Raji (cell line): ENCODE data around the gene FLNC.

Source experiments
- POLR2A ChIP-seq: IDR thresholded peaks from 2 replicates; pipeline ENCODE4 v1.6.1; 2011; ENCODE audit warnings: low read depth, low read length, control low read depth; ENCODE audit not compliant: insufficient read depth

Gene FLNC

GRCh38 chr7:128830231-128831177, at the start of gene FLNC:
Gene FLNC (plus strand): TSS chr7:128830406. CDS start chr7:128830638, 232 bp downstream.
- TF ChIP-seq POLR2A: no peak

GRCh38 chr7:128781126-128781525, 49.1 kb upstream of the FLNC start:
- TF ChIP-seq POLR2A: no peak

- TF ChIP-seq POLR2A: no peak
Observed at GRCh38 chr7:128781851-128782250, 48.4 kb upstream of the FLNC start.

- TF ChIP-seq POLR2A: no peak
Observed at GRCh38 chr7:128783143-128783861, 46.9 kb upstream of the FLNC start.

- TF ChIP-seq POLR2A: no peak
Observed at GRCh38 chr7:128785738-128786137, 44.5 kb upstream of the FLNC start.

- TF ChIP-seq POLR2A: no peak
Observed at GRCh38 chr7:128788446-128789412, 41.5 kb upstream of the FLNC start.

- no peak for TF ChIP-seq POLR2A
Observed at GRCh38 chr7:128790315-128791041, 39.7 kb upstream of the FLNC start.

- peak; percentile 67 for TF ChIP-seq POLR2A
Observed at GRCh38 chr7:128791121-128791971, 38.9 kb upstream of the FLNC start, which contains the start of gene CCDC136. Gene CCDC136 (plus strand): TSS chr7:128791968. CDS start chr7:128792412, 444 bp downstream.

- TF ChIP-seq POLR2A: no peak
Observed at GRCh38 chr7:128791972-128792327, 38.3 kb upstream of the FLNC start.

- TF ChIP-seq POLR2A: no peak
Observed at GRCh38 chr7:128792471-128793180, 37.6 kb upstream of the FLNC start.

GRCh38 chr7:128793181-128793547, 37.0 kb upstream of the FLNC start:
- TF ChIP-seq POLR2A: no peak

GRCh38 chr7:128794020-128794419, 36.2 kb upstream of the FLNC start:
- no peak for TF ChIP-seq POLR2A

- no peak for TF ChIP-seq POLR2A
Observed at GRCh38 chr7:128794436-128794835, 35.8 kb upstream of the FLNC start.
